Sigmoid colon (tissue), 4 donors: ENCODE measurements around the gene CNTN1.

ENCODE experiments used
- CTCF ChIP-seq, 4 experiments: fragments of 450-650 bp in 3 of 4; fragments of 200-600 bp in 1 of 4; IDR thresholded peaks; one replicate each; pipeline ENCODE4 v1.5.1; 2016 to 2019; ENCODE audit warnings: antibody characterized with exemption in 4 of 4, mild to moderate bottlenecking in 3 of 4, moderate library complexity in 2 of 4
- POLR2A ChIP-seq, 2 donors: fragments of 450-650 bp; IDR thresholded peaks; one replicate each; pipeline ENCODE4 v1.6.1; 2016; ENCODE audit warnings: antibody characterized with exemption in 2 of 2, mild to moderate bottlenecking in 2 of 2, moderate library complexity in 2 of 2
- POLR2AphosphoS5 ChIP-seq, 4 donors: sonication (generic); formaldehyde crosslinking; IDR thresholded peaks; one replicate each; pipeline ENCODE4 v1.6.1; 2017; ENCODE audit warnings: antibody characterized with exemption in 4 of 4

- TF ChIP-seq CTCF (IDR thresholded peaks at IDR 0.05) (no peak), POLR2AphosphoS5 (IDR thresholded peaks at IDR 0.05) (no peak), POLR2A (IDR thresholded peaks at IDR 0.05) (no peak)
These were observed 23.8 kb downstream of the CNTN1 start for GRCh38 chr12:40716037-40716436.
